Keratinocyte (primary cell): ENCODE data around the gene F5. TPM values are rescaled to one million over a fixed set of nuclear protein-coding genes. Genes with fewer than 3 reads are reported as not detected.
A peak's percentile ranks its signal among the peaks of the same experiment; 100 is the strongest.

Source experiments
- DNase-seq: peaks from one replicate; pipeline ENCODE4 v3.0.0-alpha.2; 2011; ENCODE audit warnings: low read depth, missing footprints, low spot score
- FAIRE-seq: peaks from 2 replicates; lab custom pipeline; 2011; peaks lifted over from hg19 to GRCh38; lab: Jason Lieb, UNC
- H2AFZ ChIP-seq: 2 replicates; pipeline ENCODE4 v1.6.0; 2012; ENCODE audit warnings: low read length, control low read depth, inconsistent platforms; ENCODE audit not compliant: control insufficient read depth
- H3K27ac ChIP-seq: 2 replicates; pipeline ENCODE4 v1.5.1; 2011; ENCODE audit warnings: low read length; ENCODE audit not compliant: control insufficient read depth, insufficient read depth
- H3K27me3 ChIP-seq: 3 replicates; pipeline ENCODE4 v1.6.0; 2011; ENCODE audit warnings: low read length; ENCODE audit not compliant: control insufficient read depth, insufficient read depth; ENCODE audit errors: extremely low read depth
- H3K36me3 ChIP-seq, 2 experiments: 2 replicates in 1 of 2; 3 replicates in 1 of 2; pipeline ENCODE4 v1.5.1; 2011; ENCODE audit warnings: low read length in 2 of 2, mild to moderate bottlenecking in 1 of 2; ENCODE audit not compliant: control insufficient read depth in 2 of 2, insufficient read depth in 2 of 2; ENCODE audit errors: extremely low read depth in 1 of 2
- H3K4me1 ChIP-seq: 3 replicates; pipeline ENCODE4 v1.5.1; 2011; ENCODE audit warnings: low read length; ENCODE audit not compliant: control insufficient read depth, insufficient read depth; ENCODE audit errors: extremely low read depth
- H3K4me2 ChIP-seq: 3 replicates; pipeline ENCODE4 v1.6.0; 2011; ENCODE audit warnings: low read depth, low read length; ENCODE audit not compliant: control insufficient read depth, insufficient read depth; ENCODE audit errors: extremely low read depth
- H3K4me3 ChIP-seq, 3 experiments: fragments of 200-600 bp in 1 of 3; sonication (generic) in 1 of 3; 2 replicates in 2 of 3; 3 replicates in 1 of 3; pipeline ENCODE4 v1.5.1; 2011 to 2016; ENCODE audit warnings: low read length in 3 of 3, mild to moderate bottlenecking in 3 of 3, control low read depth in 2 of 3, inconsistent platforms in 1 of 3, low read depth in 1 of 3, mixed read lengths in 1 of 3, mixed run types in 1 of 3, moderate library complexity in 1 of 3; ENCODE audit not compliant: control insufficient read depth in 2 of 3, insufficient read depth in 2 of 3; ENCODE audit errors: extremely low read depth in 1 of 3
- H3K79me2 ChIP-seq: 2 replicates; pipeline ENCODE4 v1.6.0; 2012; ENCODE audit warnings: low read length; ENCODE audit not compliant: control insufficient read depth, insufficient read depth
- H3K9ac ChIP-seq: 3 replicates; pipeline ENCODE4 v1.6.0; 2011; ENCODE audit warnings: low read length; ENCODE audit not compliant: control insufficient read depth, insufficient read depth; ENCODE audit errors: extremely low read depth
- H3K9me1 ChIP-seq: 3 replicates; pipeline ENCODE4 v1.6.0; 2011; ENCODE audit warnings: low read length; ENCODE audit not compliant: control insufficient read depth, insufficient read depth; ENCODE audit errors: extremely low read depth
- H3K9me3 ChIP-seq: 2 replicates; pipeline ENCODE4 v1.5.1; 2012; ENCODE audit warnings: low read depth, low read length; ENCODE audit not compliant: control insufficient read depth
- H4K20me1 ChIP-seq: 3 replicates; pipeline ENCODE4 v1.6.0; 2011; ENCODE audit warnings: low read length; ENCODE audit not compliant: control insufficient read depth, insufficient read depth; ENCODE audit errors: extremely low read depth
- CTCF ChIP-seq, 3 experiments: IDR thresholded peaks in 1 of 3; conservative IDR thresholded peaks in 1 of 3; optimal IDR thresholded peaks in 1 of 3; 2 replicates in 2 of 3; 3 replicates in 1 of 3; pipeline versions ENCODE3 to v1.5.1; 2011; ENCODE audit warnings: low read length in 3 of 3, mild to moderate bottlenecking in 3 of 3, moderate library complexity in 2 of 3, control low read depth in 1 of 3, inconsistent platforms in 1 of 3; ENCODE audit not compliant: insufficient read depth in 2 of 3; ENCODE audit errors: extremely low read depth in 1 of 3
- EZH2 ChIP-seq: IDR thresholded peaks from one replicate; pipeline ENCODE4 v1.6.1; 2012; ENCODE audit warnings: inconsistent platforms, mild to moderate bottlenecking, low read length, moderate library complexity
- dilution Hi-C: fragments of 300-500 bp; cut with MboI; formaldehyde crosslinking; loops from one replicate; pipeline ENCODE4 v1.7.0; 2020; ENCODE audit warnings: low sequenced_read_pairs; ENCODE audit not compliant: extremely low pct_ligation_motif_present
- polyA plus RNA-seq, 5 experiments: library from polyadenylated mRNA; depleted of rRNA in 3 of 5; stranded (reverse) in 3 of 5; stranded (forward) in 1 of 5; unstranded in 1 of 5; fragments of >200 nt; gene quantifications; 1 replicate in 1 of 5; 2 replicates in 3 of 5; 3 replicates in 1 of 5; pipeline versions ENCODE4 v1.2.1 to v1.2.3, GENCODE V29; 2011 to 2012; ENCODE audit warnings: missing spikeins in 2 of 5, low read depth in 1 of 5, low replicate concordance in 1 of 5

F5 gene
- polyA plus RNA-seq, 1 donor (not counting 4 experiments of a cell fraction or from before 2014, with no cell fraction given): 0.01 TPM

- no peaks in the 10 kb centered on the region for H3K27me3 ChIP-seq
- peak overlapping the region; percentile 96 for H3K27ac ChIP-seq
- no peak for FAIRE-seq
- DNase-seq: no peak
- H3K9me1 ChIP-seq: no peaks in the 10 kb centered on the region
- H3K4me3 ChIP-seq: peak overlapping the region in 2 of 3 experiments; percentile 76 to 80
- H3K9me3 ChIP-seq: no peaks in the 10 kb centered on the region
- dilution Hi-C loops: no loop called here
- no peak overlapping the region for H3K9ac ChIP-seq
- H3K4me2 ChIP-seq: peak overlapping the region; percentile 94
- H4K20me1 ChIP-seq: no peaks in the 10 kb centered on the region
- TF ChIP-seq EZH2: no peak
- no peak for TF ChIP-seq CTCF (optimal IDR thresholded peaks at IDR 0.05 in 1 of 3, IDR thresholded peaks at IDR 0.05 in 1 of 3, conservative IDR thresholded peaks at IDR 0.05 in 1 of 3; ENCODE audit: extremely low read depth in 1 of 3, insufficient read depth in 2 of 3, low read length in 3 of 3)
- no peaks in the 10 kb centered on the region for H3K36me3 ChIP-seq
- H3K4me1 ChIP-seq: peaks cover 28% of the 10 kb centered on the region
- no peak overlapping the region for H2AFZ ChIP-seq
- peaks cover 23% of the 10 kb centered on the region for H3K79me2 ChIP-seq
Observed at GRCh38 chr1:169487133-169487532, 99.1 kb downstream of the F5 start.

GRCh38 chr1:169486281-169487051 lies 99.8 kb downstream of the F5 start:
- H3K4me2 ChIP-seq: peak overlapping the region; percentile 94
- dilution Hi-C loops: no loop called here
- peak overlapping the region; percentile 96 for H2AFZ ChIP-seq
- H3K9ac ChIP-seq: peak overlapping the region; percentile 93
- no peaks in the 10 kb centered on the region for H3K36me3 ChIP-seq
- peaks cover 28% of the 10 kb centered on the region for H3K4me1 ChIP-seq
- FAIRE-seq: peak; percentile 41
- peak overlapping the region; percentile 76 to 93 (median 80) for H3K4me3 ChIP-seq
- H3K9me3 ChIP-seq: no peaks in the 10 kb centered on the region
- no peaks in the 10 kb centered on the region for H3K9me1 ChIP-seq
- peaks cover 24% of the 10 kb centered on the region for H3K79me2 ChIP-seq
- TF ChIP-seq CTCF (optimal IDR thresholded peaks at IDR 0.05 in 1 of 3, IDR thresholded peaks at IDR 0.05 in 1 of 3, conservative IDR thresholded peaks at IDR 0.05 in 1 of 3; ENCODE audit: extremely low read depth in 1 of 3, insufficient read depth in 2 of 3, low read length in 3 of 3): no peak
- no peak for TF ChIP-seq EZH2
- H3K27me3 ChIP-seq: no peaks in the 10 kb centered on the region
- no peaks in the 10 kb centered on the region for H4K20me1 ChIP-seq
- H3K27ac ChIP-seq: peak overlapping the region; percentile 96
- no peak for DNase-seq
